Dermis blood vessel endothelial cell (primary cell): Measurements from ENCODE around the gene ZNF557. TPM values are rescaled to one million over a fixed set of nuclear protein-coding genes. Genes with fewer than 3 reads are reported as not detected.

Source experiments
- DNase-seq: peaks from one replicate; pipeline ENCODE4 v3.0.0; 2010
- total RNA-seq: library from RNA; depleted of rRNA; stranded (reverse); fragments of >200 nt; gene quantifications from 2 replicates; pipeline ENCODE4 v1.2.3, GENCODE V29; 2014

Gene ZNF557
- total RNA-seq, 1 donor from 2014 or later, result 22.3 TPM

DNA sequence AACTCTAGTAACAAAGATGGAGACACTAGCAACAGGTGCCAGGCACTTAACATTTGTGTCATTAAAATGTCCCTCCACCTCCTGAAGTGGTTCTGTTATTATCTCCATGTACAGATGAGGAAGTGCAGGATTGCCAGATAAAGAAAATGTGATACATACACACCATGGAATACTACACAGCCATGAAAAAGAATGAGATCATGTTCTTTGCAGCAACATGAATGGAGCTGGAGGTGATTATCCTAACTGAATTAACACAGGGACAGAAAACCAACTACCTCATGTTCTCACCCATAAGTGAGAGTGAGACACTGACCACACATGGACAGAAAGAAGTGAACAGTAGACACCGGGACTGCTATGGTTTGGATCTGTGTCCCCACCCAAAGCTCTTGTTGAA is 60.5 kb downstream of the ZNF557 start:
- no peak for DNase-seq

DNA sequence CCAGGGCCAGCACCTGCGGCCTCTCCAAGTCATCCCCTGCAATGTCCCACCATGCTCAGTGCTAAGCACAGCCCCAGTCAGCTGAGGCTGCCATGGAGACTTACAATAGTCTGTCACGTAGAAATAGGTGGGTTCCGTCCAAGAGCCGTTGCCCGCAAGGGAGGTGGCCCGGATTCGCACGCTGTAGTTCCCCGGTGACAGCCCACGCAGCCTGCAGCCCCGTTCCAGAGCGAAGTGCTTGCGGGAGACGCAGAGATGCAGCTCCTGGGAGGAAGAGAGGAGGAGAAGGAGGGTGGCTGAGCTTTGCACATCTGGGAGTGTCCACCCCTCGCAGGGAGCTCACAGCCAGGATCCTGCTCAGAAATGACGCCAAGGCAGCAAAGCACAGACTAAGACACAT is 62.6 kb downstream of the ZNF557 start:
- DNase-seq, result no peak

DNA sequence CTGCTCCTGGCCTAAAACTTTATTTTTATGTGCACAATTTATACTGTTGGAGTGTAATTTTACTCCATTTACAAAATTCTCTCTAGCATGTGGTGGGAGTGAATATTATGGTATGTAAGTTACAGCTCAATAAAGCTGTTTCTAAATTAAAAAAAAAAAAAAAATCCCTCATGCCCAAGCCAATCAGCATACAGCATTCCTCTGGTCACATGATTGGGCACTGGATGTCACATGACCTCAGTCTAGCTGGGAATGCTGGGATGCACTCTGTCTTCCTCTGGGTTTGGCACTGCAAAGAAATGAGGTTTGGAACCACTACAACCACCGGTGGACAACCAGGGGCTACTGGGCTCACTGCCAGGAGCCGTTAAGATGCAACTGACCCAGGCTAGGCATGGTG is 67.6 kb downstream of the ZNF557 start:
- no peak for DNase-seq

Other genes starting within 250 kb of the ZNF557 start
- gene ADGRE1, start 182.1 kb upstream of the ZNF557 start, total RNA-seq, result not detected in 2 replicates
- gene MBD3L2B, start 48.3 kb upstream of the ZNF557 start, total RNA-seq, result not detected in 2 replicates
- not detected in 2 replicates for gene MBD3L5, start 39.1 kb upstream of the ZNF557 start, total RNA-seq
- gene MBD3L4, start 29.5 kb upstream of the ZNF557 start, total RNA-seq, result not detected in 2 replicates
- not detected in 2 replicates for gene MBD3L2, start 20.4 kb upstream of the ZNF557 start, total RNA-seq
- gene MBD3L3, start 11.0 kb upstream of the ZNF557 start, total RNA-seq, result not detected in 2 replicates
- 41.7 and 76.2 TPM in 2 replicates for gene INSR, start 224.7 kb downstream of the ZNF557 start, total RNA-seq